Transverse colon (tissue), 4 donors: ENCODE results near the gene SNRK.

Source experiments
- CTCF ChIP-seq, 5 experiments: fragments of 200-600 bp in 3 of 5; fragments of 450-650 bp in 2 of 5; sonication (generic) in 3 of 5; IDR thresholded peaks; 1 replicate in 2 of 5; 2 replicates in 3 of 5; pipeline ENCODE4 v1.5.1; 2016 to 2017; ENCODE audit warnings: antibody characterized with exemption in 5 of 5, inconsistent platforms in 3 of 5, mild to moderate bottlenecking in 2 of 5, moderate library complexity in 1 of 5
- EP300 ChIP-seq: sonication (generic); formaldehyde crosslinking; IDR thresholded peaks from one replicate; pipeline ENCODE4 v1.6.1; 2017; ENCODE audit warnings: antibody characterized with exemption, low read depth
- POLR2A ChIP-seq: fragments of 450-650 bp; IDR thresholded peaks from one replicate; pipeline ENCODE4 v1.6.1; 2016; ENCODE audit warnings: antibody characterized with exemption, mild to moderate bottlenecking, moderate library complexity
- POLR2AphosphoS5 ChIP-seq, 3 donors: sonication (generic); formaldehyde crosslinking; IDR thresholded peaks; one replicate each; pipeline ENCODE4 v1.6.1; 2016; ENCODE audit warnings: antibody characterized with exemption in 3 of 3

GRCh38 chr3:43281020-43281419 is 5.3 kb upstream of the SNRK start:
- no peak for TF ChIP-seq CTCF (IDR thresholded peaks at IDR 0.05)
- TF ChIP-seq POLR2A, result no peak
- no peak for TF ChIP-seq POLR2AphosphoS5 (IDR thresholded peaks at IDR 0.05)
- no peak for TF ChIP-seq EP300
